ENCODE results near the gene RASGRF2.

GRCh38 chr5:80957031-80957761, 3.0 kb upstream of the RASGRF2 start:
- TF ChIP-seq POLR2AphosphoS5 (IDR thresholded peaks at IDR 0.05; ENCODE audit: borderline replicate concordance, low read depth, low read length), result no peak
- TF ChIP-seq EZH2 (IDR thresholded peaks at IDR 0.05), result no peak
